ENCODE results near the gene RANBP3.
"Not testable (repeated sequence)": the region's sequence is repeated elsewhere in the genome, so short reads cannot be mapped to it uniquely, and the experiment has no call there.

GRCh38 chr19:6006070-6006446 lies 28.1 kb upstream of the RANBP3 start:
- TF ChIP-seq CTCF, POLR2A (IDR thresholded peaks at IDR 0.05): not testable (repeated sequence)

Measured in adrenal gland (tissue), 5 donors.